ENCODE measurements around the gene PIF1. TPM values are rescaled to one million over a fixed set of nuclear protein-coding genes. Genes with fewer than 3 reads are reported as not detected.

The PIF1 gene
- total RNA-seq, result 2.4 and 5.8 TPM in 2 replicates

GRCh38 chr15:64825431-64826294, at the start of gene PIF1:
Gene PIF1, minus strand, starts transcription at chr15:64825647. Its CDS starts 1,312 bp downstream, at chr15:64824335.

GRCh38 chr15:64841344-64842095, 16.1 kb upstream of the PIF1 start, which contains the start of gene PLEKHO2:
Gene PLEKHO2, plus strand, starts transcription at chr15:64841915. Its CDS starts 102 bp downstream, at chr15:64842017.

GRCh38 chr15:64775551-64776401, 49.7 kb downstream of the PIF1 start, which contains the start of gene RBPMS2:
Gene RBPMS2, minus strand, starts transcription at chr15:64775589. Its CDS starts 270 bp downstream, at chr15:64775319.

Other genes with a start within 250 kb of the PIF1 start
- gene RBPMS2, start 50.1 kb downstream of the PIF1 start, total RNA-seq, result not detected in 2 replicates
- gene PLEKHO2, start 16.3 kb upstream of the PIF1 start, total RNA-seq, result 23.2 and 26.0 TPM in 2 replicates
- gene ANKDD1A, start 86.3 kb upstream of the PIF1 start, total RNA-seq, result 2.7 and 4.8 TPM in 2 replicates
- 67.6 and 69.8 TPM in 2 replicates for gene SPG21, start 164.3 kb upstream of the PIF1 start, total RNA-seq
- 17.2 and 21.0 TPM in 2 replicates for gene MTFMT, start 204.0 kb upstream of the PIF1 start, total RNA-seq
- not detected in 2 replicates for gene SLC51B, start 219.7 kb upstream of the PIF1 start, total RNA-seq
- gene RASL12, start 242.3 kb upstream of the PIF1 start, total RNA-seq, result not detected in 2 replicates

Measured in smooth muscle cell of the umbilical artery (primary cell).